ENCODE measurements around the gene DOCK3.

GRCh38 chr3:51379301-51379700, 704.6 kb downstream of the DOCK3 start:
- TF ChIP-seq KDM1A (IDR thresholded peaks at IDR 0.05; ENCODE audit: low read depth) (no peak), CTCF (IDR thresholded peaks at IDR 0.05) (no peak), MAX (IDR thresholded peaks at IDR 0.05) (no peak), ELK1 (IDR thresholded peaks at IDR 0.05; ENCODE audit: low read depth, low read length) (no peak), REST (IDR thresholded peaks at IDR 0.05) (no peak), ZNF302 (CRISPR knock-in tag; IDR thresholded peaks at IDR 0.05) (no peak), ZFP36 (IDR thresholded peaks at IDR 0.05; ENCODE audit: borderline replicate concordance, partially characterized antibody) (no peak), MAZ (IDR thresholded peaks at IDR 0.05; ENCODE audit: borderline replicate concordance, low read depth, low read length) (no peak), POLR2A (IDR thresholded peaks at IDR 0.05; ENCODE audit: low read length) (no peak), HEYL (CRISPR knock-in tag; IDR thresholded peaks at IDR 0.05) (no peak)

All from A549 (cell line).